Epithelial cell of esophagus (primary cell): Measurements from ENCODE around the gene ANTXR2.

ENCODE experiments used
- DNase-seq: peaks from one replicate; pipeline ENCODE4 v3.0.0; 2010; ENCODE audit warnings: low read depth
- H3K4me3 ChIP-seq: 2 replicates; pipeline ENCODE4 v1.5.1; 2011; ENCODE audit warnings: mild to moderate bottlenecking, low read length, control low read depth
- CTCF ChIP-seq: IDR thresholded peaks from 2 replicates; pipeline ENCODE4 v1.5.1; 2011; ENCODE audit warnings: low read depth, mild to moderate bottlenecking, low read length, control low read depth, inconsistent platforms; ENCODE audit not compliant: insufficient read depth; ENCODE audit errors: missing control alignments

Gene ANTXR2

DNA sequence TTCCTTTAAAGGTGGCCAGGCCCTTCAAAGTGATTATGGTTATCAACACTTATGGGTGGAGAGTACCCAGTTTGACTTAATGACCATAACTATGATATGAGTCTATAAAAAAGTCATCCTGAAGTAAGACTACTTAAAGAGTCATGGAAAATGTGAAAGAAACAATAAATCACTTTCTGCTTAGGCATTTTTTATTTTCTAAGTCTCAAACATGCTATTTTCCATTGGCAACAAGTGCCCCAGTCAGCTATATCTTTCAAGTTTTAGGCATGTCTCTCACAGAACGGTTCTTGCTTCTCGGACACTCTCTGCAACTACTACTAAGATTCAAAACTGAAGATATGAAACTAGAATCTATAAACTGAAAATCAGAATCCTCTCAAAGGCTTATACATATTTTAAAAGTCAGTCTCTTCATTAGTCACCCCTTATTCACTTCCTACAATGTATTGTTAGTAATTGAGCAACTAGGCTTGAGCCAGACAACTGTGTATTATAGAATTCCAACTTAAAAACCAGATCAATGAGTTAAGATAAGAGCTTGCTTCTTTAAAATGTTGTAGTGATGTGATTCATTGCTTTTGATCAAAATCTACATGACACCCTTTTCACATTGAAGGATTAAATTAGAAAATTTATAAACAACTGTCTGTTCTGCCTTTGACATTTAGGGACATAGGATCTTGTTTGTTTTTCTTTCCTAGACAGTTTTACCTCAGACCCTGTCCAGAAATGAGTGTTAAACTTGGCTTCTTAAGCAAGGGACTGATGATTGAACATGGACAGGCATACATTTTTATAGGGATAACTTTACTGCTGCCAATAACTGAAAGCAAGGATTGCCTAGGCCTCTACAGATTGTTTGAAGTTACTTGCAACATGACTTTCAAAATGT lies 2.9 kb downstream of the ANTXR2 start:
- H3K4me3 ChIP-seq, result no peak overlapping the region
- peak; percentile 70 for DNase-seq
- no peak for TF ChIP-seq CTCF

GRCh38 chr4:80069108-80069836 lies 3.8 kb downstream of the ANTXR2 start:
- DNase-seq, result no peak
- no peak overlapping the region for H3K4me3 ChIP-seq
- no peak for TF ChIP-seq CTCF

- TF ChIP-seq CTCF, result no peak
Observed at GRCh38 chr4:80065601-80066000, 7.4 kb downstream of the ANTXR2 start.

DNA sequence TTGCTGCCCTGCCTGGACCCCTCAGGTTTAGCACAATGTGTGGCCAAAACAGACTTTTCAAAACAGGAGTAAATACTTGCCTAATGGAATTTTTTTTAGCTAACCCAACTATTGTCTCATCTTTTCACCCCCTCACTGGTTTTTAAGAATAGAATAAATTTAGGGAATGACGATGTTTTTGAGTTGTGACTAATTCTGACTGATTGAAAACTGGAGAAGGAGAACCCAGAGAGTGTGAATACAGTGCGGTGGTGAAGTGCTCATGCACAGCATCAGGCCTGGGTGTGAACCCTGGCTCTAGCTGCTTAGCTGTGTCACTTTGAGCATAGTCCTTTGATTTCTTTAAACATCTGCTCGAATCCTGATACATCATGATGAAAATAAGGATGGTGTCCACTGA lies 10.5 kb downstream of the ANTXR2 start:
- no peak for TF ChIP-seq CTCF
- H3K4me3 ChIP-seq, result no peak overlapping the region
- no peak for DNase-seq

More at GRCh38 chr4:80065601-80066000, 7.4 kb downstream of the ANTXR2 start:
- no peak overlapping the region for H3K4me3 ChIP-seq
- no peak for DNase-seq

DNA sequence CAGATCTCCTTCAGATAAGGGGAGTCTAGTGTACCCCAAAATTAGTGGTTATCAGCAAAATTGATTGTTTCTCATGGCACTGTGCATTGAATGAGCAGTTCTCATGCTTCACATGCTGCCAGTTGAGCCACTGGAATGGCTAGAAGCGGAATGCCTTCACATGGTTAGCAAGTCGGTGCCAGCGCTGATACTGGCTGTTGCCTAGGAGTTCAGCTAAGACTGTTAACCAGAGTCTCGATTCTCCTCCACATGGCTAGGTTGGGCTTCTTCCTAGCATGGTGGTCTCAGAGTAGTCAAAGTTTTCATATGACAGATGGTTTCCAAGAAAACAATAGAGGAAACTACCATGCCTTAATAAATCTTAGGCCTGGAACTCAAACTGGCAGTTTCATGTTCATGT lies 12.2 kb downstream of the ANTXR2 start:
- TF ChIP-seq CTCF, result no peak
- no peak for DNase-seq
- no peak overlapping the region for H3K4me3 ChIP-seq

DNA sequence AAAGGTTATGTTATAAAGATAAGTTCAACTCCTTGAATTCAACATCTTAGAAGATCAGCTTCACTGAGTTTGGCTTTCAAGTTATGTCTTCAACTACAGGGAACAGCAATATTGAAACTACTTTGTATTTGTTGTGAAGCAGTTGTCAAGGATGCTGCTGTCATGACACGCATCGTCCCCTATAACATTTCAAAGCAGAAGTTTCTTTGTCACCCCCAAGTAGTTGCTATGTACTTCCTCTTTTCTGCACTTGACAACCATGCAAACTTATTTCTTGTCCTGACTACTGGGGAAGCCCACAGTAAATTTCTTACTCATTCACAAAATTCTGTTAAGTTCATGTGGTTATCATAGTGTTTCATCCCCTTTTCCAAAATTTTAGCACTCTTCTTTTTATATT lies 14.3 kb downstream of the ANTXR2 start:
- H3K4me3 ChIP-seq, result no peak overlapping the region
- DNase-seq, result no peak
- no peak for TF ChIP-seq CTCF

GRCh38 chr4:80054375-80054774 lies 18.7 kb downstream of the ANTXR2 start:
- no peak for TF ChIP-seq CTCF
- no peak overlapping the region for H3K4me3 ChIP-seq
- DNase-seq, result no peak
